ENCODE measurements around the gene TMEM184A. TPM values are rescaled to one million over a fixed set of nuclear protein-coding genes. Genes with fewer than 3 reads are reported as not detected.

The TMEM184A gene
- total RNA-seq, 4 donors from 2014 or later, result 0.23 to 0.42 TPM; not detected in 2

DNA sequence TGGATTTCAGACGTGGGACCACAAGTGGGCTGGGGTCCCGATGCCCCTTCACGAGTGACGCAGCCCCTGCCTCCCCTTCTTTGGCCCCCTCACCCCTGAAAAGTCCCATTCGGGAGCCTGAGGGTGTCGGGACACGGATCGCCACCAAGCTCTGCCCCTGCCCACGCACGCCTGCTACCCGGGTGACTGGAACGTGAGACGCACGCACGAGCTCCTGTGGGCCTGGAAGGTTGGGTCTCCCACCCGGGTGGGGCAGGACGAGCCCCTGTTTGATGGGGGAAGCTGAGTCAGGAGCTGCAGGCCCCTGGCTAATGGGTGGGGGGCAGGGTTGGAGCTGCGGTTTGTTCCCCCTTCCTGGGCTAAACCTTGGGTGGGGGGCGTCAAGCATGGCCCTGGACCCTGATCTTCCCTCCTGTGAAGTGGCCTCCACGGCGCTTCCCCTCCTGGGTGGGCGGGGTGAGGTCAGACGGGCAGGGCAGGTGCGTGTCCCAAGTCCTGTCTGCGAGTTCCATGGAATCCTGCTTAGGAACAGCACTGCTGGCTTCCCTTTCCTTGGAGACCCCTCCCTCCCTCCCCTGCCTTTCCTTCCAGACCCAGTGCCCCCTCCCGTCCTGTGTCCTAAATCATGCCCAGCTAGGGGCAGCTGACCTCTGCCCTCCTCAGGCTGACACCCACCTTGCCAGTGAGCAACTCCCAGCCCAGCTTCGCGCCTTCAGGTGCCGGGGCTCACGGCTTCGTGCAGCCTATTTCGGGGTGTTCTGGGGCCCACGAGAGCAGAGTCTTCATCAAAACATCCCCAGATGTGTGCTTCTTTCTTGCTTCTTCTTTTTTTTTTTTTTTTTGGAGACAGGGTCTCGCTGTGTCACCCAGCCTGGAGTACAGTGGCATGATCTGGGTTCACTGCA is 5.3 kb upstream of the TMEM184A start:
- TF ChIP-seq EP300 (IDR thresholded peaks at IDR 0.05) (no peak), POLR2A (IDR thresholded peaks at IDR 0.05; ENCODE audit: low read depth) (no peak), POLR2AphosphoS5 (IDR thresholded peaks at IDR 0.05) (no peak), CTCF (IDR thresholded peaks at IDR 0.05) (no peak)
- intact Hi-C loops (cut with DNase I), result no loop called here
- Histone ChIP-seq H3K4me1 (peaks cover under 1 to 11% (median under 1%) of the 10 kb centered on the region in 4 donors), H3K27me3 (peaks cover 0 to 51% (median 0%) of the 10 kb centered on the region in 4 donors), H3K27ac (replicated peaks in 1 of 4) (no peak overlapping the region), H3K4me3 (no peak overlapping the region), H3K36me3 (peaks cover 0 to 11% (median 9%) of the 10 kb centered on the region in 4 donors), H3K9me3 (no peaks in the 10 kb centered on the region)
- no peak for DNase-seq (ENCODE audit: extremely low spot score)
- WGBS, result 80% methylated on average over 25 of the region's 34 CpGs

- Histone ChIP-seq H3K27ac (replicated peaks in 1 of 4) (no peak overlapping the region), H3K9me3 (no peaks in the 10 kb centered on the region), H3K36me3 (peaks cover 0 to 7% (median 4%) of the 10 kb centered on the region in 4 donors), H3K4me3 (no peak overlapping the region), H3K4me1 (peaks cover 7 to 18% (median 7%) of the 10 kb centered on the region in 4 donors), H3K27me3 (peaks cover 0 to 58% (median 0%) of the 10 kb centered on the region in 4 donors)
- no peak for DNase-seq (ENCODE audit: extremely low spot score)
- TF ChIP-seq POLR2A (IDR thresholded peaks at IDR 0.05; ENCODE audit: low read depth) (no peak), EP300 (IDR thresholded peaks at IDR 0.05) (no peak), POLR2AphosphoS5 (IDR thresholded peaks at IDR 0.05) (no peak), CTCF (IDR thresholded peaks at IDR 0.05) (no peak)
- WGBS, result 90% methylated on average over 12 of the region's 13 CpGs
- intact Hi-C loops (cut with DNase I), result no loop called here
Measured at GRCh38 chr7:1560620-1561031, 4.6 kb upstream of the TMEM184A start.

DNA sequence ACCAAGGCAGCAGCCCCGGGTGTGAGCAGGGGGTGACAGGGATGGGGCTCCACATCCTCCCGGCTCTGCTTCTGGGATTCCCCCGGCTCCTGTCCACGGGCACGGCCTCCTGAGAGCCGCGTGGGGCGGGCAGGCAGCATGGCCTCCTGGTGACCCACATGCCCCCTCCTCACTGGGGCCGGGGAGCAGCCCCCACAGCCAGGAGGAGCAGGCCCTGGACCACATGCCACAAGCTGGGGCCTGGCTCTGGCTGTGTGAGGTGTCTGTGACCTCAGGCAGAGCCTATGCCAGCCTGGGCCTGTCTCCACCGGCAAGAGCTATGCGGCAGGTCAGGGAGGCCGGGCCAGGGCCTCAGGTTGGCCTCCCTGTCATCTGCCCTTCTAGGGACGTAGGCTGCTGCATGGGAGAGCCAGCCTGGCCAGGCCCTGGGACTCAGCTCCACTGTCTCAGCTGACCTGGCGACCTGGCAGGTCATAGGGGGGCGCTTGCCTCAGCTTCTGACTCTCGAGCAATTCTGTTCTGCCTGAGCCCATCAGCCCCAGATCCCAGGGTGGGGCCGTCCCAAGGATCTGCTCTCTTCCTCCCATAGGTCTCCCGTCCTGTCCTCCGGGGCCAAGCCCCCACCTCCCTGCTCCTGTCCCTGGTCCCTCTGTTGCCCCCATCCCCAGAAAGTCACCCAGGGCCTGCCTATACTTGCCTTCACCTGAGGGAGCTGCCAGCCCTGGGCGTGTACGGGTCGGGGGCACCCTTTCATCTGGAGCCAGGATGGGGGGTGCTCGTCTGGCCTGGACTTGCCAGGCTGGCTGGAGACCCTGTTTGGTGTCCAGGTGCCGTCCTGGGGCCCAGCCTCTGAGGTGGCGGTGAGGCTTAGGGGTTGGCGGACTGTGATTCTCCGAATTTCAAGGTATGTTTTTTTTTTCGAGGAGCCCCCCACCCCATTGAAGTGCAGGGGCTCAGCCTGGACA is 3.9 kb upstream of the TMEM184A start:
- peaks cover 0 to 61% (median 0%) of the 10 kb centered on the region in 4 donors for H3K27me3 ChIP-seq
- no peak overlapping the region for H3K4me3 ChIP-seq
- H3K9me3 ChIP-seq, result no peaks in the 10 kb centered on the region
- H3K4me1 ChIP-seq, result peaks cover 14 to 25% (median 14%) of the 10 kb centered on the region in 4 donors
- WGBS, result 90% methylated on average over 18 of the region's 28 CpGs
- no peak for DNase-seq (ENCODE audit: extremely low spot score)
- no peak overlapping the region for H3K27ac ChIP-seq (replicated peaks in 1 of 4)
- TF ChIP-seq POLR2A (IDR thresholded peaks at IDR 0.05; ENCODE audit: low read depth) (no peak), POLR2AphosphoS5 (IDR thresholded peaks at IDR 0.05) (no peak), CTCF (IDR thresholded peaks at IDR 0.05) (no peak), EP300 (IDR thresholded peaks at IDR 0.05) (no peak)
- no peaks in the 10 kb centered on the region for H3K36me3 ChIP-seq
- intact Hi-C loops (cut with DNase I), result no loop called here

GRCh38 chr7:1558841-1559625 is 3.0 kb upstream of the TMEM184A start:
- Histone ChIP-seq H3K4me3 (no peak overlapping the region), H3K27me3 (peaks cover 0 to 61% (median 0%) of the 10 kb centered on the region in 4 donors), H3K9me3 (no peaks in the 10 kb centered on the region), H3K4me1 (peaks cover 14 to 26% (median 15%) of the 10 kb centered on the region in 4 donors), H3K27ac (replicated peaks in 1 of 4) (no peak overlapping the region), H3K36me3 (no peaks in the 10 kb centered on the region)
- WGBS, result 87% methylated on average over 19 of the region's 32 CpGs
- TF ChIP-seq CTCF (IDR thresholded peaks at IDR 0.05) (no peak), POLR2A (IDR thresholded peaks at IDR 0.05; ENCODE audit: low read depth) (no peak), EP300 (IDR thresholded peaks at IDR 0.05) (no peak), POLR2AphosphoS5 (IDR thresholded peaks at IDR 0.05) (no peak)
- intact Hi-C loops (cut with DNase I), result no loop called here
- no peak for DNase-seq (ENCODE audit: extremely low spot score)

All from esophagus muscularis mucosa (tissue), 4 donors.